Activated CD4-positive, alpha-beta T cell treated with anti-CD3 and anti-CD28 coated beads for 36 hours (primary cell): ENCODE measurements around the gene SCEL. TPM values are rescaled to one million over a fixed set of nuclear protein-coding genes. Genes with fewer than 3 reads are reported as not detected.

Source experiments
- ATAC-seq: fragments of 200-7000 bp; cut with Tn5 transposase; one replicate; pipeline ENCODE4 v1.10.0; 2021; ENCODE audit warnings: mild to moderate bottlenecking, moderate library complexity
- CTCF ChIA-PET: fragments of 350-600 bp; sonication (Branson Sonifier 250); formaldehyde crosslinking; loops from one replicate; lab custom pipeline; 2021; ENCODE audit warnings: antibody characterized with exemption; lab: Charles Lee
- POLR2A ChIA-PET: fragments of 350-600 bp; sonication (Branson Sonifier 250); formaldehyde crosslinking; loops from one replicate; lab custom pipeline; 2021; ENCODE audit warnings: antibody characterized with exemption, inconsistent platforms; lab: Charles Lee
- DNase-seq: peaks from one replicate; pipeline ENCODE4 v3.0.0-alpha.2; 2020
- H3K27ac Mint-ChIP-seq: one replicate; pipeline ENCODE4 v1.8.0; 2021; ENCODE audit warnings: mixed read lengths
- H3K27me3 Mint-ChIP-seq: one replicate; pipeline ENCODE4 v1.8.0; 2021; ENCODE audit warnings: mixed read lengths
- H3K36me3 Mint-ChIP-seq: one replicate; pipeline ENCODE4 v1.8.0; 2021; ENCODE audit warnings: low read depth, mixed read lengths
- H3K4me1 Mint-ChIP-seq: one replicate; pipeline ENCODE4 v1.8.0; 2021; ENCODE audit warnings: mixed read lengths
- H3K4me3 Mint-ChIP-seq: one replicate; pipeline ENCODE4 v1.8.0; 2021; ENCODE audit warnings: mild to moderate bottlenecking, moderate library complexity, mixed read lengths
- H3K9me3 Mint-ChIP-seq: one replicate; pipeline ENCODE4 v1.8.0; 2021; ENCODE audit warnings: low read depth, mixed read lengths
- intact Hi-C, 2 experiments: fragments of 100-400 bp; cut with DNase I in 1 of 2; cut with micrococcal nuclease in 1 of 2; formaldehyde crosslinking; loops; one replicate each; pipeline versions ENCODE4 v1.14.2 to v1.15.1; 2022 to 2024; cut with DNase I, micrococcal nuclease
- total RNA-seq, 2 experiments: library from RNA; stranded (reverse); gene quantifications; one replicate each; pipeline ENCODE4 v1.2.3, GENCODE V29; 2021

SCEL gene
- total RNA-seq, 2 experiments from 2014 or later: not detected

- Mint-ChIP-seq H3K4me3 (no peak overlapping the region), H3K36me3 (no peaks in the 10 kb centered on the region), H3K27ac (no peak overlapping the region), H3K27me3 (peaks cover 1% of the 10 kb centered on the region), H3K9me3 (no peaks in the 10 kb centered on the region), H3K4me1 (peaks cover 18% of the 10 kb centered on the region)
- no peak for DNase-seq
- ATAC-seq: no peak
- POLR2A ChIA-PET: no interaction called here
- intact Hi-C loops: no loop called here
- CTCF ChIA-PET: interaction anchor here (1.6 kb wide), 1 partner anchor 70 kb away, joined by 6 read pairs; no protein-coding TSS in a partner anchor
These were observed 27.6 kb downstream of the SCEL start for GRCh38 chr13:77563111-77563510.

- Mint-ChIP-seq H3K4me3 (no peak overlapping the region), H3K36me3 (no peaks in the 10 kb centered on the region), H3K27ac (no peak overlapping the region), H3K4me1 (no peaks in the 10 kb centered on the region), H3K9me3 (no peaks in the 10 kb centered on the region), H3K27me3 (peaks cover 1% of the 10 kb centered on the region)
- intact Hi-C loops: loop anchor here (1.0 kb wide), 1 partner anchor 72 kb away; no protein-coding TSS in a partner anchor
- POLR2A ChIA-PET: no interaction called here
- DNase-seq (no peak), ATAC-seq (peak; percentile 60)
- CTCF ChIA-PET: interaction anchor here (0.6 to 1.5 kb wide), 8 partner anchors 23 to 1689 kb away, joined by 3 to 12 read pairs (median 3); no protein-coding TSS in a partner anchor
These were observed 30.1 kb downstream of the SCEL start for GRCh38 chr13:77565635-77566034.

DNA sequence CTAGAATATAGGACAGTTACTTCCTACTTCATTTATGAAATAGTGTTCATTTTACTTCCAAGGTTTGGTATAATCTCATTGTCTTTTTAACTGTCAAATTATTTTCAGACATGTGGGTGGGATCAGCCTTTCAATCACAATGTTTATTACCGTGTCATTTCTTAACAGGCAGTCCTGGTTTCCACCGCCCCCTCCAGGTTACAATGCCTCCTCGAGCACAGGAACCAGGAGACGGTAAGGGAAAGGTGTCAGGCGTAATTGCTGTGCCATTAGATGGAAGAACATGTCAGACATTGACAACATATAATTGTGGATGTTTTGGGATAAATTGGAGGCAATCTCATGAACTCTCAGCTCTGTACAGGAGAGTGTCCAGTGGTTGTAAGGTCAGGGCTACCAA lies 36.5 kb downstream of the SCEL start:
- no peak for DNase-seq
- Mint-ChIP-seq H3K27ac (no peak overlapping the region), H3K4me3 (no peak overlapping the region), H3K27me3 (peaks cover 20% of the 10 kb centered on the region), H3K36me3 (no peaks in the 10 kb centered on the region), H3K4me1 (no peaks in the 10 kb centered on the region), H3K9me3 (no peaks in the 10 kb centered on the region)
- intact Hi-C loops: no loop called here
- no peak for ATAC-seq
- ChIA-PET POLR2A (no interaction called here), CTCF (no interaction called here)

DNA sequence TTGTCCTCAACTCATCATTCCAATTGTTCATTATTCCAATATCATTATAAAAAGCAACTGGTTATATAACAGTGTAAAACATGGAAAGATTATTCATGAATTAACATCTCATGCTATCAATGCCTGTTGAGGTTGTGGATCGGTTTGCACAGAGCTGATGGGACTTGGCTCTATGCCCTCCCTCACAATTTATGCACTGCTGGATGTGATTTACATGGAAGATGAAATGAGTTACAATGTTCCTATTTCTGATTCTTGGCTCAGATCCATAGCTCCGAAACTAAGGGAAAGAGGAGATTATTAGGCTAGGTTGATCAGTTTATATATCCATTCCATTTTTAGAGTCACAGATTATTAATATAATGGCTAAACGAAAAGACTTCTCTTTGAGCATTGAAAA lies 38.6 kb downstream of the SCEL start:
- ATAC-seq (no peak), DNase-seq (no peak)
- ChIA-PET CTCF (interaction anchor here (0.9 kb wide), 1 partner anchor 199 kb away, joined by 3 read pairs; no protein-coding TSS in a partner anchor), POLR2A (no interaction called here)
- H3K4me1 Mint-ChIP-seq: no peaks in the 10 kb centered on the region
- no peaks in the 10 kb centered on the region for H3K9me3 Mint-ChIP-seq
- intact Hi-C loops: no loop called here
- H3K36me3 Mint-ChIP-seq: no peaks in the 10 kb centered on the region
- peaks cover 28% of the 10 kb centered on the region for H3K27me3 Mint-ChIP-seq
- H3K27ac Mint-ChIP-seq: no peak overlapping the region
- no peak overlapping the region for H3K4me3 Mint-ChIP-seq

DNA sequence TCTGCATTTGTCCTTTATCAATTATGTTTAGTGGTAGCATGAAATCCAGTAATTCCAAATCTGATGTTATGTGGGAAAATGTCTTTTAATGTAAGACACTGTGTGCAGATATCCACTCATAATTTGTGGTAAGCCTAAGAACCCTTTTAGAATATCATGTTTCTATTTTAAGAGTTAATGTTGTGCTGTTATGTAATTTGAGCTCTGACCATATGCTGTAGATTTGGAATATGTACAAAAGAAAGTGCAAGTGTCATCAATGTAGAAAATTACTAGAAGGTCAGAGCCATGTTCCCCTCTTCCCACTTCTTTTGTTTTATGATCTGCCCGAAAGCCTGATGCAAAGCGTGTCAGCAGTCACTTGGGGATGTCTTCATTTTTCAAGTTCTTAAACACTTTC lies 44.5 kb downstream of the SCEL start:
- DNase-seq (no peak), ATAC-seq (no peak)
- H3K4me1 Mint-ChIP-seq: no peaks in the 10 kb centered on the region
- H3K4me3 Mint-ChIP-seq: no peak overlapping the region
- CTCF ChIA-PET: interaction anchor here (0.6 kb wide), 1 partner anchor 69 kb away, joined by 3 read pairs; no protein-coding TSS in a partner anchor
- H3K36me3 Mint-ChIP-seq: no peaks in the 10 kb centered on the region
- H3K9me3 Mint-ChIP-seq: no peaks in the 10 kb centered on the region
- POLR2A ChIA-PET: no interaction called here
- H3K27ac Mint-ChIP-seq: no peak overlapping the region
- intact Hi-C loops: no loop called here
- peaks cover 24% of the 10 kb centered on the region for H3K27me3 Mint-ChIP-seq

DNA sequence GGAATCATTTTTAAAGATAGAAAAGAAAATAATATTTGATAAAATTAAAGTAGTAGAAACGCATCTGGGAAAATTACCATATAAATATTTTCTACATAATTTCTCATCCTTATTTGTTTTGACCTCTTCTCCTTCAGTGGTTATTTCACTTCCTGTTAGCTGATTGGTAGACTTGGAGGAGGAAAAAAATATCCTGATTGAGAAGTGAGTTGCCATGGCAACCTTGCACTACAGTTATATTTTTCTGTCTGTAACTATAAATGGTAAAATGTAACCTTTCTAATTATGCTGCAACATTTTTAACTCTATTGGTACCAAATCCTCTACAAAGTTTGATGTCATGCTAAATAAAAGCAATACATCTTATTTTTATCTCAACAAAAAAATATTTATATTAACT lies 45.2 kb downstream of the SCEL start:
- H3K27me3 Mint-ChIP-seq: peaks cover 22% of the 10 kb centered on the region
- no peaks in the 10 kb centered on the region for H3K4me1 Mint-ChIP-seq
- no peak overlapping the region for H3K27ac Mint-ChIP-seq
- H3K4me3 Mint-ChIP-seq: no peak overlapping the region
- CTCF ChIA-PET: no interaction called here
- intact Hi-C loops: no loop called here
- H3K36me3 Mint-ChIP-seq: no peaks in the 10 kb centered on the region
- POLR2A ChIA-PET: no interaction called here
- ATAC-seq (no peak), DNase-seq (no peak)
- no peaks in the 10 kb centered on the region for H3K9me3 Mint-ChIP-seq

DNA sequence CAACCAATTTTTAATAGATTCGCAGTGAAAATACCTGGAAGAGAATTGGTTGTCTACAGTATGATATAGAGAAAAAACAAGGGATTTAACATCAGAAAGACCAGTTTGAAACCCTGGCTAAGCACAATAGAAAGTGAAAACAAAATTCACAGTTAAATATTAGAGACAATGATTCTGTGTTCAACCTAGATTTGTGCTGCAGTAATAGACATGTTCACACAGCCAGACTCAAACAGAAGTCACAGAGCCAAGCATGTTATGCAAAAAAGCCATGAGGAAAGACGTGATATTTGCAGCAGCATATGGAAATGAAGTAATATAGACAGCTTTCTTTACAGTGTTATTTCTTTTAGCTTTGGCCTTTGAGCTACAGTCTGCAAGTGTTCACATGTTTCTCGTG lies 48.1 kb downstream of the SCEL start:
- ATAC-seq (no peak), DNase-seq (no peak)
- Mint-ChIP-seq H3K4me3 (no peak overlapping the region), H3K27ac (no peak overlapping the region), H3K36me3 (no peaks in the 10 kb centered on the region), H3K4me1 (no peaks in the 10 kb centered on the region), H3K27me3 (peaks cover 7% of the 10 kb centered on the region), H3K9me3 (no peaks in the 10 kb centered on the region)
- CTCF ChIA-PET: interaction anchor here (2.2 kb wide), 1 partner anchor 10 kb away, joined by 11 read pairs; no protein-coding TSS in a partner anchor
- POLR2A ChIA-PET: no interaction called here
- intact Hi-C loops: no loop called here

GRCh38 chr13:77584106-77584505 lies 48.6 kb downstream of the SCEL start:
- DNase-seq (peak; percentile 7), ATAC-seq (no peak)
- ChIA-PET CTCF (interaction anchor here (2.2 kb wide), 1 partner anchor 9 kb away, joined by 11 read pairs; no protein-coding TSS in a partner anchor), POLR2A (no interaction called here)
- H3K4me1 Mint-ChIP-seq: no peaks in the 10 kb centered on the region
- H3K36me3 Mint-ChIP-seq: no peaks in the 10 kb centered on the region
- H3K27me3 Mint-ChIP-seq: peaks cover 5% of the 10 kb centered on the region
- intact Hi-C loops: no loop called here
- no peak overlapping the region for H3K4me3 Mint-ChIP-seq
- H3K9me3 Mint-ChIP-seq: no peaks in the 10 kb centered on the region
- no peak overlapping the region for H3K27ac Mint-ChIP-seq

GRCh38 chr13:77595166-77595810 lies 59.8 kb downstream of the SCEL start:
- Mint-ChIP-seq H3K4me1 (peaks cover 3% of the 10 kb centered on the region), H3K27ac (no peak overlapping the region), H3K27me3 (peaks cover 24% of the 10 kb centered on the region), H3K4me3 (no peak overlapping the region), H3K36me3 (no peaks in the 10 kb centered on the region), H3K9me3 (no peaks in the 10 kb centered on the region)
- DNase-seq: no peak
- no peak for ATAC-seq
- intact Hi-C loops: loop anchor here in 1 of 2 experiments (10.0 kb wide), 1 partner anchor 530 kb away; no protein-coding TSS in a partner anchor
- CTCF ChIA-PET: interaction anchor here (1.2 to 5.2 kb wide), 2 partner anchors 155 to 215 kb away, joined by 4 to 64 read pairs; no protein-coding TSS in a partner anchor
- POLR2A ChIA-PET: no interaction called here

GRCh38 chr13:77596777-77597176 lies 61.3 kb downstream of the SCEL start:
- peaks cover 22% of the 10 kb centered on the region for H3K27me3 Mint-ChIP-seq
- H3K27ac Mint-ChIP-seq: no peak overlapping the region
- ChIA-PET CTCF (interaction anchor here (1.4 kb wide), 1 partner anchor 157 kb away, joined by 3 read pairs; no protein-coding TSS in a partner anchor), POLR2A (no interaction called here)
- DNase-seq (no peak), ATAC-seq (no peak)
- intact Hi-C loops: loop anchor here in 1 of 2 experiments (10.0 kb wide), 1 partner anchor 528 kb away; no protein-coding TSS in a partner anchor
- no peaks in the 10 kb centered on the region for H3K36me3 Mint-ChIP-seq
- peaks cover 3% of the 10 kb centered on the region for H3K4me1 Mint-ChIP-seq
- H3K9me3 Mint-ChIP-seq: no peaks in the 10 kb centered on the region
- no peak overlapping the region for H3K4me3 Mint-ChIP-seq

GRCh38 chr13:77599351-77599750 lies 63.8 kb downstream of the SCEL start:
- ATAC-seq (no peak), DNase-seq (no peak)
- H3K36me3 Mint-ChIP-seq: no peaks in the 10 kb centered on the region
- intact Hi-C loops: loop anchor here in 1 of 2 experiments (10.0 kb wide), 1 partner anchor 525 kb away; no protein-coding TSS in a partner anchor
- H3K27ac Mint-ChIP-seq: no peak overlapping the region
- H3K4me1 Mint-ChIP-seq: no peaks in the 10 kb centered on the region
- POLR2A ChIA-PET: no interaction called here
- H3K9me3 Mint-ChIP-seq: no peaks in the 10 kb centered on the region
- CTCF ChIA-PET: no interaction called here
- peaks cover 11% of the 10 kb centered on the region for H3K27me3 Mint-ChIP-seq
- no peak overlapping the region for H3K4me3 Mint-ChIP-seq

- Mint-ChIP-seq H3K9me3 (no peaks in the 10 kb centered on the region), H3K27me3 (peaks cover 10% of the 10 kb centered on the region), H3K27ac (no peak overlapping the region), H3K36me3 (no peaks in the 10 kb centered on the region), H3K4me3 (no peak overlapping the region), H3K4me1 (no peaks in the 10 kb centered on the region)
- intact Hi-C loops: no loop called here
- ChIA-PET CTCF (interaction anchor here (0.6 to 1.1 kb wide), 2 partner anchors 13 to 169 kb away, joined by 3 read pairs; no protein-coding TSS in a partner anchor), POLR2A (no interaction called here)
- ATAC-seq: no peak
- no peak for DNase-seq
These were observed 65.2 kb downstream of the SCEL start for GRCh38 chr13:77600701-77601100.
